ENCODE measurements around the gene CHKB.

The CHKB gene

GRCh38 chr22:50568626-50569025 is 14.0 kb downstream of the CHKB start:
- no peak for TF ChIP-seq POLR2A (IDR thresholded peaks at IDR 0.05; ENCODE audit: low read length)
- no peak for TF ChIP-seq GATA1 (IDR thresholded peaks at IDR 0.05; ENCODE audit: low read depth, low read length)
- no peak for DNase-seq

GRCh38 chr22:50567721-50568252 is 14.9 kb downstream of the CHKB start:
- DNase-seq, result no peak

GRCh38 chr22:50564289-50564688 is 18.4 kb downstream of the CHKB start:
- DNase-seq, result no peak
- no peak for TF ChIP-seq POLR2A (IDR thresholded peaks at IDR 0.05; ENCODE audit: low read length)
- TF ChIP-seq GATA1 (IDR thresholded peaks at IDR 0.05; ENCODE audit: low read depth, low read length), result no peak

More at GRCh38 chr22:50567721-50568252, 14.9 kb downstream of the CHKB start:
- TF ChIP-seq GATA1 (IDR thresholded peaks at IDR 0.05; ENCODE audit: low read depth, low read length) (no peak), POLR2A (IDR thresholded peaks at IDR 0.05; ENCODE audit: low read length) (no peak)

- DNase-seq, result no peak
- TF ChIP-seq GATA1 (IDR thresholded peaks at IDR 0.05; ENCODE audit: low read depth, low read length), result no peak
- no peak for TF ChIP-seq POLR2A (IDR thresholded peaks at IDR 0.05; ENCODE audit: low read length)
These were observed 19.1 kb downstream of the CHKB start for GRCh38 chr22:50563413-50564160.

- peak; percentile 95 to 98 for DNase-seq
- TF ChIP-seq GATA1 (IDR thresholded peaks at IDR 0.05; ENCODE audit: low read depth, low read length), result no peak
- peak; percentile 61 for TF ChIP-seq POLR2A (IDR thresholded peaks at IDR 0.05; ENCODE audit: low read length)
These were observed 19.9 kb downstream of the CHKB start, which contains the start of gene SYCE3 for GRCh38 chr22:50562523-50563412. Gene SYCE3, minus strand, starts transcription at chr22:50562919. Its CDS starts 6,514 bp downstream, at chr22:50556405.

GRCh38 chr22:50561401-50562358 is 21.0 kb downstream of the CHKB start:
- TF ChIP-seq POLR2A (IDR thresholded peaks at IDR 0.05; ENCODE audit: low read length) (no peak), GATA1 (IDR thresholded peaks at IDR 0.05; ENCODE audit: low read depth, low read length) (no peak)
- no peak for DNase-seq

- DNase-seq, result no peak
- no peak for TF ChIP-seq POLR2A (IDR thresholded peaks at IDR 0.05; ENCODE audit: low read length)
- TF ChIP-seq GATA1 (IDR thresholded peaks at IDR 0.05; ENCODE audit: low read depth, low read length), result no peak
These were observed 22.6 kb downstream of the CHKB start for GRCh38 chr22:50560034-50560433.

- no peak for DNase-seq
- TF ChIP-seq POLR2A (IDR thresholded peaks at IDR 0.05; ENCODE audit: low read length) (no peak), GATA1 (IDR thresholded peaks at IDR 0.05; ENCODE audit: low read depth, low read length) (no peak)
These were observed 25.9 kb downstream of the CHKB start for GRCh38 chr22:50556703-50557102.

GRCh38 chr22:50553310-50553709 is 29.3 kb downstream of the CHKB start:
- DNase-seq, result no peak
- no peak for TF ChIP-seq GATA1 (IDR thresholded peaks at IDR 0.05; ENCODE audit: low read depth, low read length)

- TF ChIP-seq GATA1 (IDR thresholded peaks at IDR 0.05; ENCODE audit: low read depth, low read length) (no peak), POLR2A (IDR thresholded peaks at IDR 0.05; ENCODE audit: low read length) (no peak)
- no peak for DNase-seq
These were observed 31.4 kb downstream of the CHKB start for GRCh38 chr22:50551160-50551752.

- TF ChIP-seq GATA1 (IDR thresholded peaks at IDR 0.05; ENCODE audit: low read depth, low read length) (no peak), POLR2A (IDR thresholded peaks at IDR 0.05; ENCODE audit: low read length) (no peak)
- no peak for DNase-seq
These were observed 32.3 kb downstream of the CHKB start for GRCh38 chr22:50550395-50550794.

- DNase-seq, result no peak
These were observed 33.5 kb downstream of the CHKB start for GRCh38 chr22:50548921-50549790.

More at GRCh38 chr22:50548921-50549790, 33.5 kb downstream of the CHKB start:
- TF ChIP-seq GATA1 (IDR thresholded peaks at IDR 0.05; ENCODE audit: low read depth, low read length) (no peak), POLR2A (IDR thresholded peaks at IDR 0.05; ENCODE audit: low read length) (no peak)
